HepG2 (cell line): ENCODE results near the gene SLC35B2. TPM values are rescaled to one million over a fixed set of nuclear protein-coding genes. Genes with fewer than 3 reads are reported as not detected.

ENCODE experiments used
- CEBPG ChIP-seq: IDR thresholded peaks from 2 replicates; pipeline ENCODE4 v1.6.1; 2016
- ERF ChIP-seq: IDR thresholded peaks from 2 replicates; pipeline ENCODE4 v1.6.1; 2018; ENCODE audit warnings: missing biosample characterization, missing genetic modification reagents
- MAX ChIP-seq: IDR thresholded peaks from 2 replicates; pipeline ENCODE4 v1.6.1; 2012; ENCODE audit warnings: inconsistent platforms
- MTA3 ChIP-seq: sonication (generic); formaldehyde crosslinking; IDR thresholded peaks from 2 replicates; pipeline ENCODE4 v1.4.0; 2020; ENCODE audit warnings: missing genetic modification reagents
- NFE2 ChIP-seq: sonication (generic); formaldehyde crosslinking; IDR thresholded peaks from 2 replicates; pipeline ENCODE4 v1.4.0; 2020; ENCODE audit warnings: missing genetic modification reagents
- PAX8 ChIP-seq: sonication (generic); formaldehyde crosslinking; IDR thresholded peaks from 2 replicates; pipeline ENCODE4 v1.8.0; 2022; ENCODE audit warnings: mild to moderate bottlenecking, missing genetic modification reagents, borderline replicate concordance
- PPARG ChIP-seq: conservative IDR thresholded peaks from 2 replicates; pipeline ENCODE4 v1.6.1; 2016; ENCODE audit warnings: missing biosample characterization, missing genetic modification reagents
- RFXAP ChIP-seq: sonication (generic); formaldehyde crosslinking; IDR thresholded peaks from 2 replicates; pipeline ENCODE4 v1.4.0; 2020; ENCODE audit warnings: missing genetic modification reagents, borderline replicate concordance
- SALL2 ChIP-seq: sonication (generic); formaldehyde crosslinking; IDR thresholded peaks from 2 replicates; pipeline ENCODE4 v1.8.1; 2023; ENCODE audit warnings: mild to moderate bottlenecking, missing genetic modification reagents, inconsistent platforms
- SMYD3 ChIP-seq: sonication (generic); formaldehyde crosslinking; IDR thresholded peaks from 2 replicates; pipeline ENCODE4 v1.8.1; 2023; ENCODE audit warnings: mild to moderate bottlenecking, missing genetic modification reagents
- SP140L ChIP-seq: sonication (generic); formaldehyde crosslinking; IDR thresholded peaks from 2 replicates; pipeline ENCODE4 v1.4.0; 2020; ENCODE audit warnings: missing genetic modification reagents, borderline replicate concordance
- STAT5B ChIP-seq: sonication (generic); formaldehyde crosslinking; IDR thresholded peaks from 2 replicates; pipeline ENCODE4 v1.4.0; 2020; ENCODE audit warnings: missing genetic modification reagents
- ZBTB1 ChIP-seq: sonication (generic); formaldehyde crosslinking; IDR thresholded peaks from 2 replicates; pipeline ENCODE4 v1.4.0; 2020; ENCODE audit warnings: missing genetic modification reagents, borderline replicate concordance
- ZBTB10 ChIP-seq: sonication (generic); formaldehyde crosslinking; IDR thresholded peaks from 2 replicates; pipeline ENCODE4 v1.4.0; 2020; ENCODE audit warnings: missing genetic modification reagents, borderline replicate concordance
- ZBTB3 ChIP-seq: sonication (generic); formaldehyde crosslinking; IDR thresholded peaks from 2 replicates; pipeline ENCODE4 v1.4.0; 2020; ENCODE audit warnings: low read depth, mild to moderate bottlenecking, moderate library complexity, missing genetic modification reagents, borderline replicate concordance
- ZBTB34 ChIP-seq: sonication (generic); formaldehyde crosslinking; IDR thresholded peaks from 2 replicates; pipeline ENCODE4 v1.8.0; 2022; ENCODE audit warnings: mild to moderate bottlenecking, missing genetic modification reagents
- ZBTB38 ChIP-seq: sonication (generic); formaldehyde crosslinking; IDR thresholded peaks from 2 replicates; pipeline ENCODE4 v1.5.1; 2020; ENCODE audit warnings: mild to moderate bottlenecking, missing genetic modification reagents
- ZNF101 ChIP-seq: sonication (generic); formaldehyde crosslinking; IDR thresholded peaks from 2 replicates; pipeline ENCODE4 v1.4.0; 2020; ENCODE audit warnings: mild to moderate bottlenecking, low read depth, missing genetic modification reagents, borderline replicate concordance
- ZNF713 ChIP-seq: sonication (generic); formaldehyde crosslinking; IDR thresholded peaks from 2 replicates; pipeline ENCODE4 v1.4.0; 2020; ENCODE audit warnings: mild to moderate bottlenecking, missing genetic modification reagents
- ZNF720 ChIP-seq: sonication (generic); formaldehyde crosslinking; IDR thresholded peaks from 2 replicates; pipeline ENCODE4 v1.4.0; 2020; ENCODE audit warnings: missing genetic modification reagents
- ZSCAN20 ChIP-seq: sonication (generic); formaldehyde crosslinking; IDR thresholded peaks from 2 replicates; pipeline ENCODE4 v1.4.0; 2020; ENCODE audit warnings: missing genetic modification reagents, mild to moderate bottlenecking, borderline replicate concordance
- ZSCAN30 ChIP-seq: sonication (generic); formaldehyde crosslinking; IDR thresholded peaks from 2 replicates; pipeline ENCODE4 v1.5.0; 2020; ENCODE audit warnings: mild to moderate bottlenecking, missing genetic modification reagents
- polyA plus RNA-seq, 8 experiments: library from polyadenylated mRNA; depleted of rRNA in 3 of 8; stranded (reverse) in 7 of 8; unstranded in 1 of 8; fragments of >200 nt; fragmentation: Illumina TruSeq in 4 of 8; extraction: Trizol in 4 of 8; gene quantifications; 2 replicates each; pipeline versions ENCODE4 v1.2.1 to v1.2.3, GENCODE V29; 2011 to 2016; ENCODE audit warnings: low read depth in 4 of 8, missing spikeins in 1 of 8, mixed read lengths in 1 of 8; ENCODE audit not compliant: insufficient read depth in 1 of 8
- total RNA-seq, 5 experiments: library from RNA; depleted of rRNA; stranded (reverse); fragments of >200 nt; fragmentation: Illumina TruSeq; extraction: Trizol; gene quantifications; 2 replicates each; pipeline ENCODE4 v1.2.3, GENCODE V29; 2016; ENCODE audit warnings: low read depth in 1 of 5
- TF ChIP-seq, protein P1 (sequence below): sonication (generic); formaldehyde crosslinking; IDR thresholded peaks from 2 replicates; pipeline ENCODE4 v1.4.0; 2020; ENCODE audit warnings: missing genetic modification reagents, borderline replicate concordance

The SLC35B2 gene
- total and polyA plus RNA-seq, 2 of the 13 experiments (the other 11 are each of a cell fraction or from before 2014, with no cell fraction given) = 61.1 to 148 TPM

GRCh38 chr6:44265007-44265721, 7.8 kb upstream of the SLC35B2 start, which contains the start of gene NFKBIE (continued):
- TF ChIP-seq SP140L (CRISPR knock-in tag) (peak; percentile 60; the same call in 1 of the 2 replicates), ERF (CRISPR knock-in tag) (peak; percentile 74; the same call in 1 of the 2 replicates), ZNF713 (0 out of 2 replicates have a peak, but pooled peaks have one; percentile 44), ZBTB10 (CRISPR knock-in tag) (no peak), ZBTB1 (no peak), ZNF101 (CRISPR knock-in tag) (no peak), SALL2 (CRISPR knock-in tag) (no peak; the same call in 1 of the 2 replicates), PAX8 (CRISPR knock-in tag) (peak; percentile 94; the same call in 1 of the 2 replicates), ZBTB3 (no peak), STAT5B (CRISPR knock-in tag) (no peak), CEBPG (CRISPR knock-in tag) (no peak), RFXAP (CRISPR knock-in tag) (no peak; the same call in 1 of the 2 replicates), ZSCAN30 (no peak), ZSCAN20 (CRISPR knock-in tag) (peak; percentile 67), NFE2 (CRISPR knock-in tag) (no peak), ZBTB34 (CRISPR knock-in tag) (no peak), PPARG (CRISPR knock-in tag) (no peak), ZBTB38 (no peak; the same call in 1 of the 2 replicates), ZNF720 (CRISPR knock-in tag) (no peak), SMYD3 (CRISPR knock-in tag) (no peak), MAX (peak; percentile 69), MTA3 (CRISPR knock-in tag) (no peak)
- TF ChIP-seq, protein P1, sequence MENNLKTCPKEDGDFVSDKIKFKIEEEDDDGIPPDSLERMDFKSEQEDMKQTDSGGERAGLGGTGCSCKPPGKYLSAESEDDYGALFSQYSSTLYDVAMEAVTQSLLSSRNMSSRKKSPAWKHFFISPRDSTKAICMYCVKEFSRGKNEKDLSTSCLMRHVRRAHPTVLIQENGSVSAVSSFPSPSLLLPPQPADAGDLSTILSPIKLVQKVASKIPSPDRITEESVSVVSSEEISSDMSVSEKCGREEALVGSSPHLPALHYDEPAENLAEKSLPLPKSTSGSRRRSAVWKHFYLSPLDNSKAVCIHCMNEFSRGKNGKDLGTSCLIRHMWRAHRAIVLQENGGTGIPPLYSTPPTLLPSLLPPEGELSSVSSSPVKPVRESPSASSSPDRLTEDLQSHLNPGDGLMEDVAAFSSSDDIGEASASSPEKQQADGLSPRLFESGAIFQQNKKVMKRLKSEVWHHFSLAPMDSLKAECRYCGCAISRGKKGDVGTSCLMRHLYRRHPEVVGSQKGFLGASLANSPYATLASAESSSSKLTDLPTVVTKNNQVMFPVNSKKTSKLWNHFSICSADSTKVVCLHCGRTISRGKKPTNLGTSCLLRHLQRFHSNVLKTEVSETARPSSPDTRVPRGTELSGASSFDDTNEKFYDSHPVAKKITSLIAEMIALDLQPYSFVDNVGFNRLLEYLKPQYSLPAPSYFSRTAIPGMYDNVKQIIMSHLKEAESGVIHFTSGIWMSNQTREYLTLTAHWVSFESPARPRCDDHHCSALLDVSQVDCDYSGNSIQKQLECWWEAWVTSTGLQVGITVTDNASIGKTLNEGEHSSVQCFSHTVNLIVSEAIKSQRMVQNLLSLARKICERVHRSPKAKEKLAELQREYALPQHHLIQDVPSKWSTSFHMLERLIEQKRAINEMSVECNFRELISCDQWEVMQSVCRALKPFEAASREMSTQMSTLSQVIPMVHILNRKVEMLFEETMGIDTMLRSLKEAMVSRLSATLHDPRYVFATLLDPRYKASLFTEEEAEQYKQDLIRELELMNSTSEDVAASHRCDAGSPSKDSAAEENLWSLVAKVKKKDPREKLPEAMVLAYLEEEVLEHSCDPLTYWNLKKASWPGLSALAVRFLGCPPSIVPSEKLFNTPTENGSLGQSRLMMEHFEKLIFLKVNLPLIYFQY (CRISPR knock-in tag) = peak; percentile 98
